SU-DHL-6 (cell line): ENCODE measurements around the gene ZNF507.

Experiments
- EZH2phosphoT487 ChIP-seq: fragments of 200-600 bp; sonication (generic), shearing (Covaris generic); conservative IDR thresholded peaks from 2 replicates; pipeline ENCODE4 v1.6.1; 2018; ENCODE audit warnings: mild to moderate bottlenecking, antibody characterized with exemption, low read length, moderate library complexity, mixed read lengths
- TF ChIP-seq, protein P1 (sequence below): fragments of 200-600 bp; sonication (generic); IDR thresholded peaks from one replicate; pipeline ENCODE4 v1.5.1; 2017; ENCODE audit warnings: antibody characterized with exemption, mild to moderate bottlenecking, low read length, moderate library complexity; ENCODE audit not compliant: insufficient read depth, poor library complexity, severe bottlenecking

DNA sequence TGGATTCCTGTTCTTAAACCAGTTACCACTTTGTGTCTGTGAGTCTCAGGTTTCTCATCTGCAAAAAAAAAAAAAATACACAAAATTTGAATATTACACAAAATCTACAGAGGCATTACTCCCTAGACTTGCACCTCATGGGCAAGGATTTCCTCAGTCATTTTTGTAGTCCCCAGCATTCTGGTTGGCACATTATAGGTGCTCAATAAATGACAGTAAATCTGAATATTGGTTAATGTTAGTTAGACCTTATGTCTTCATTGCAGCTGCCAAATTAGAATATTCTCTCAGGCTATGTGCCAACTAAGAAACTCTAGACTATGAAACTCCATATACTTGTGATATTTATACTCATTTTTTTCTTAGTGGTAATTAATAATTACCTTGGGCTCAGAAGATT, 2.2 kb downstream of the ZNF507 start:
- TF ChIP-seq, protein P1, sequence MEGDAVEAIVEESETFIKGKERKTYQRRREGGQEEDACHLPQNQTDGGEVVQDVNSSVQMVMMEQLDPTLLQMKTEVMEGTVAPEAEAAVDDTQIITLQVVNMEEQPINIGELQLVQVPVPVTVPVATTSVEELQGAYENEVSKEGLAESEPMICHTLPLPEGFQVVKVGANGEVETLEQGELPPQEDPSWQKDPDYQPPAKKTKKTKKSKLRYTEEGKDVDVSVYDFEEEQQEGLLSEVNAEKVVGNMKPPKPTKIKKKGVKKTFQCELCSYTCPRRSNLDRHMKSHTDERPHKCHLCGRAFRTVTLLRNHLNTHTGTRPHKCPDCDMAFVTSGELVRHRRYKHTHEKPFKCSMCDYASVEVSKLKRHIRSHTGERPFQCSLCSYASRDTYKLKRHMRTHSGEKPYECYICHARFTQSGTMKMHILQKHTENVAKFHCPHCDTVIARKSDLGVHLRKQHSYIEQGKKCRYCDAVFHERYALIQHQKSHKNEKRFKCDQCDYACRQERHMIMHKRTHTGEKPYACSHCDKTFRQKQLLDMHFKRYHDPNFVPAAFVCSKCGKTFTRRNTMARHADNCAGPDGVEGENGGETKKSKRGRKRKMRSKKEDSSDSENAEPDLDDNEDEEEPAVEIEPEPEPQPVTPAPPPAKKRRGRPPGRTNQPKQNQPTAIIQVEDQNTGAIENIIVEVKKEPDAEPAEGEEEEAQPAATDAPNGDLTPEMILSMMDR = no peak
- no peak for TF ChIP-seq EZH2phosphoT487
